GM19351 (cell line): ENCODE measurements around the gene SLC51A.
"Not testable (repeated sequence)": the region's sequence is repeated elsewhere in the genome, so short reads cannot be mapped to it uniquely, and the experiment has no call there.

Source experiments
- ATAC-seq: cut with Tn5 transposase; IDR thresholded peaks from one replicate; pipeline ENCODE4 v1.9.1; 2021; ENCODE audit warnings: mild to moderate bottlenecking, moderate library complexity; ENCODE audit not compliant: unreplicated experiment

Gene SLC51A

GRCh38 chr3:196193133-196193735 lies 23.1 kb upstream of the SLC51A start:
- no peak for ATAC-seq

GRCh38 chr3:196193736-196194541 lies 22.4 kb upstream of the SLC51A start:
- no peak for ATAC-seq

GRCh38 chr3:196194542-196194915 lies 21.8 kb upstream of the SLC51A start:
- ATAC-seq, result no peak

- ATAC-seq, result no peak
Measured at GRCh38 chr3:196195664-196196265, 20.6 kb upstream of the SLC51A start.

GRCh38 chr3:196197524-196197923 lies 18.8 kb upstream of the SLC51A start:
- ATAC-seq, result no peak

- no peak for ATAC-seq
Measured at GRCh38 chr3:196198081-196198675, 18.2 kb upstream of the SLC51A start.

- no peak for ATAC-seq
Measured at GRCh38 chr3:196198771-196199753, 17.3 kb upstream of the SLC51A start.

GRCh38 chr3:196202516-196202970 lies 13.8 kb upstream of the SLC51A start:
- ATAC-seq, result no peak

- no peak for ATAC-seq
Measured at GRCh38 chr3:196203846-196204245, 12.5 kb upstream of the SLC51A start.

- ATAC-seq, result not testable (repeated sequence)
Measured at GRCh38 chr3:196205442-196206205, 10.7 kb upstream of the SLC51A start.

- ATAC-seq, result no peak
Measured at GRCh38 chr3:196207159-196207832, 9.0 kb upstream of the SLC51A start.

- peak; percentile 58 for ATAC-seq
Measured at GRCh38 chr3:196207833-196208607, 8.3 kb upstream of the SLC51A start.

GRCh38 chr3:196208942-196209695 lies 7.2 kb upstream of the SLC51A start:
- ATAC-seq, result no peak

- ATAC-seq, result not testable (repeated sequence)
Measured at GRCh38 chr3:196209944-196210672, 6.2 kb upstream of the SLC51A start.

- ATAC-seq, result no peak
Measured at GRCh38 chr3:196210673-196211556, 5.4 kb upstream of the SLC51A start, which contains the start of gene ZDHHC19. Gene ZDHHC19 (minus strand): TSS chr3:196211400. CDS start chr3:196211315, 85 bp downstream.
